Testis (tissue), 3 donors: ENCODE measurements around the gene SPIRE1. TPM values are rescaled to one million over a fixed set of nuclear protein-coding genes. Genes with fewer than 3 reads are reported as not detected.
"Not testable (repeated sequence)": the region's sequence is repeated elsewhere in the genome, so short reads cannot be mapped to it uniquely, and the experiment has no call there.

Source experiments
- DNase-seq: peaks from one replicate; pipeline ENCODE4 v3.0.0-alpha.2; 2019
- H3K27ac ChIP-seq, 2 donors: fragments of 200-600 bp; sonication (generic); one replicate each; pipeline ENCODE4 v1.5.1; 2019
- H3K27me3 ChIP-seq: fragments of 200-600 bp; sonication (generic); one replicate; pipeline ENCODE4 v1.5.1; 2019
- H3K36me3 ChIP-seq: fragments of 200-600 bp; sonication (generic); one replicate; pipeline ENCODE4 v1.5.1; 2017; ENCODE audit warnings: low read depth; ENCODE audit errors: missing control alignments
- H3K4me1 ChIP-seq: fragments of 200-600 bp; sonication (generic); one replicate; pipeline ENCODE4 v1.5.1; 2019
- H3K4me3 ChIP-seq, 2 donors: fragments of 200-600 bp; sonication (generic); one replicate each; pipeline ENCODE4 v1.5.1; 2017 to 2019
- H3K9me3 ChIP-seq: fragments of 200-600 bp; sonication (generic); one replicate; pipeline ENCODE4 v1.5.1; 2017
- POLR2A ChIP-seq: fragments of 450-650 bp; IDR thresholded peaks from one replicate; pipeline ENCODE4 v1.6.1; 2017; ENCODE audit warnings: antibody characterized with exemption, mild to moderate bottlenecking, moderate library complexity
- WGBS, 2 donors: methylation state at CpG; one replicate each; pipeline ENCODE4 v1.1.5; 2018; 5-methylcytosine and 5-hydroxymethylcytosine counted together
- intact Hi-C: fragments of 100-400 bp; cut with DNase I; formaldehyde crosslinking; loops from one replicate; pipeline ENCODE4 v1.15.1; 2023; ENCODE audit warnings: low total_unique reads
- polyA plus RNA-seq: library from polyadenylated mRNA; stranded (reverse); fragments of 350-450 nt; fragmentation: Illumina TruSeq; extraction: RNeasy Lipid Tissue Mini Kit (QIAGEN cat#74804); gene quantifications from one replicate; pipeline ENCODE4 v1.2.3, GENCODE V29; 2014; ENCODE audit warnings: low read depth, low replicate concordance; ENCODE audit not compliant: insufficient read depth
- total RNA-seq, 2 donors: library from RNA; depleted of rRNA; stranded (reverse); fragments of >200 nt; gene quantifications; one replicate each; pipeline ENCODE4 v1.2.3, GENCODE V29; 2016
- TF ChIP-seq, protein P1 (sequence below), 3 experiments: fragments of 450-650 bp in 2 of 3; fragments of 200-600 bp in 1 of 3; sonication (generic) in 1 of 3; IDR thresholded peaks; one replicate each; pipeline ENCODE4 v1.5.1; 2016 to 2019; ENCODE audit warnings: antibody characterized with exemption in 3 of 3, mild to moderate bottlenecking in 2 of 3, moderate library complexity in 1 of 3

SPIRE1 gene
- total and polyA plus RNA-seq, 3 donors from 2014 or later = 46.8 to 83.5 (median 67.6) TPM

DNA sequence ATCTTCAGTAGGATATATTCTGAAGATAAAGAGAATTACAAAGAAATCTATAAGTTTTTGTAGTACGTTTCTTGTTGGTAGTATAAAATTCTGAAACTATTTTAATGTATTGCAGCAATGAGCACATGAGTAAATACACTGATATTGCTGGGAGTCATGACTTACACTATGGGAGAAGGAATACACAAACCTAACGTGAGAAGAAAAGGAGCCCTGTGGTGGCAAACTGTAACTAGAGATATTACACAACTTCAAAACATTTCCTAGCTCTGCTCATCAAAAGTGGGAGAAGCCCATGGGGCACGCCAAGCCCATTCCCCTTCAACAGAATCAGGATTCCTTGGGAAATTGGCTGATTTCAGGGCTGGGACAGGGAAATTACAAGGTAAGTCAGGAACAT lies 20.5 kb downstream of the SPIRE1 start:
- no peaks in the 10 kb centered on the region for H3K9me3 ChIP-seq
- 87 to 95% methylated on average over 3 of the region's 3 CpGs for WGBS, 2 donors
- DNase-seq = no peak
- H3K27me3 ChIP-seq = no peaks in the 10 kb centered on the region
- intact Hi-C loops = no loop called here
- H3K4me3 ChIP-seq = no peak overlapping the region
- no peaks in the 10 kb centered on the region for H3K4me1 ChIP-seq
- TF ChIP-seq, protein P1, sequence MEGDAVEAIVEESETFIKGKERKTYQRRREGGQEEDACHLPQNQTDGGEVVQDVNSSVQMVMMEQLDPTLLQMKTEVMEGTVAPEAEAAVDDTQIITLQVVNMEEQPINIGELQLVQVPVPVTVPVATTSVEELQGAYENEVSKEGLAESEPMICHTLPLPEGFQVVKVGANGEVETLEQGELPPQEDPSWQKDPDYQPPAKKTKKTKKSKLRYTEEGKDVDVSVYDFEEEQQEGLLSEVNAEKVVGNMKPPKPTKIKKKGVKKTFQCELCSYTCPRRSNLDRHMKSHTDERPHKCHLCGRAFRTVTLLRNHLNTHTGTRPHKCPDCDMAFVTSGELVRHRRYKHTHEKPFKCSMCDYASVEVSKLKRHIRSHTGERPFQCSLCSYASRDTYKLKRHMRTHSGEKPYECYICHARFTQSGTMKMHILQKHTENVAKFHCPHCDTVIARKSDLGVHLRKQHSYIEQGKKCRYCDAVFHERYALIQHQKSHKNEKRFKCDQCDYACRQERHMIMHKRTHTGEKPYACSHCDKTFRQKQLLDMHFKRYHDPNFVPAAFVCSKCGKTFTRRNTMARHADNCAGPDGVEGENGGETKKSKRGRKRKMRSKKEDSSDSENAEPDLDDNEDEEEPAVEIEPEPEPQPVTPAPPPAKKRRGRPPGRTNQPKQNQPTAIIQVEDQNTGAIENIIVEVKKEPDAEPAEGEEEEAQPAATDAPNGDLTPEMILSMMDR (IDR thresholded peaks at IDR 0.05) = no peak
- TF ChIP-seq POLR2A = no peak
- no peak overlapping the region for H3K27ac ChIP-seq
- H3K36me3 ChIP-seq = no peaks in the 10 kb centered on the region

DNA sequence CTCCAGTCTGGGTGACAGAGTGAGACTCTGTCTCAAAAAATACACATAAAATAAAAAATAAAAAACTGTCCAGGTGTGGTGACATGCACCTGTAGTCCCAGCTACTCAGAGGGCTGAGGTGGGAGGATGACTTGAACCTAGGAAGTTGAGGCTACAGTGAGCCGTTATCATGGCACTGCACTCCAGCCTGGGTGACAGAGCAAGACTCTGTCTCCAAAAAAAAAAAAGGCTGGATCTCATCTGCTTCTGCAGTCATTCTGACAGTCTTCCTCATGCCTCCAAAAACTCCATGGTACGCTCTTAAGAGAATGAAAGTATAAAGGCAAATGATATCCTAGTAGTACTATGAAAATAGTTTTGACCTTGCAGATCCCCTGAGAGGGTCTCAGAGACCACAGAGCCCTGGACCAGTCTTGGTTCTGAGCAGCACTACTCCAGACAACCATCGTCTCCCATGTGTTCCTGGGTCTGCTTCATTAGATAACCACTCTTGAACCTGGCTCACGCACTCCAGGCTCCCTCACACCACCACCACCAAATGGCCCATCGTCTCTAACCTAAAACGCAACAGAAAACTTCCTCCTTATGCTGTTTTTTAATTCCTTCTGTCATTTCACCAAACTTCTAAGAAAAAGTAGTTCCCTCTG lies 26.0 kb downstream of the SPIRE1 start:
- no peak for DNase-seq
- no peak overlapping the region for H3K4me3 ChIP-seq
- TF ChIP-seq, protein P1 (IDR thresholded peaks at IDR 0.05) = no peak
- TF ChIP-seq POLR2A = no peak
- H3K36me3 ChIP-seq = no peaks in the 10 kb centered on the region
- 72 to 78% methylated on average over 6 of the region's 6 CpGs for WGBS, 2 donors
- no peaks in the 10 kb centered on the region for H3K4me1 ChIP-seq
- H3K9me3 ChIP-seq = no peaks in the 10 kb centered on the region
- intact Hi-C loops = no loop called here
- no peak overlapping the region for H3K27ac ChIP-seq
- no peaks in the 10 kb centered on the region for H3K27me3 ChIP-seq

DNA sequence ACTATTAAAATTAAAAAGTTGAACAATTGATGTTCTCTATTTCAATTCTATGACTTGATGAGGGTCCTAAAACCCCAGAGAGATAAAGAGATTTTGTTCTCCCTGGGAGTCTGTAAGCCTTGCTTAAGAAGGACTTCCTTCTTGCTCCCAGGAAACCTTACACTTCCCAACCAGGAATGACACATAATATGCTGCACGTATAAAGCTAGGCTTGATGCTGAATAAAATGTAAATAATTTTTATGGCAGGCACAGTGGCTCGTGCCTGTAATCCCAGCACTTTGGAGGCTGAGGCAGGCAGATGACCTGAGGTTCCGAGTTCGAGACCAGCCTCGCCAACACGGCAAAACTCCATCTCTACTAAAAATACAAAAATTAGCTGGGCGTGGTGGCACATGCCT lies 27.8 kb downstream of the SPIRE1 start:
- Histone ChIP-seq H3K27me3 (no peaks in the 10 kb centered on the region), H3K36me3 (no peaks in the 10 kb centered on the region), H3K4me3 (no peak overlapping the region), H3K4me1 (no peaks in the 10 kb centered on the region), H3K27ac (no peak overlapping the region), H3K9me3 (no peaks in the 10 kb centered on the region)
- intact Hi-C loops = no loop called here
- no peak for TF ChIP-seq POLR2A
- TF ChIP-seq, protein P1 (IDR thresholded peaks at IDR 0.05) = no peak
- 96 to 98% methylated on average over 7 of the region's 7 CpGs for WGBS, 2 donors
- DNase-seq = no peak

DNA sequence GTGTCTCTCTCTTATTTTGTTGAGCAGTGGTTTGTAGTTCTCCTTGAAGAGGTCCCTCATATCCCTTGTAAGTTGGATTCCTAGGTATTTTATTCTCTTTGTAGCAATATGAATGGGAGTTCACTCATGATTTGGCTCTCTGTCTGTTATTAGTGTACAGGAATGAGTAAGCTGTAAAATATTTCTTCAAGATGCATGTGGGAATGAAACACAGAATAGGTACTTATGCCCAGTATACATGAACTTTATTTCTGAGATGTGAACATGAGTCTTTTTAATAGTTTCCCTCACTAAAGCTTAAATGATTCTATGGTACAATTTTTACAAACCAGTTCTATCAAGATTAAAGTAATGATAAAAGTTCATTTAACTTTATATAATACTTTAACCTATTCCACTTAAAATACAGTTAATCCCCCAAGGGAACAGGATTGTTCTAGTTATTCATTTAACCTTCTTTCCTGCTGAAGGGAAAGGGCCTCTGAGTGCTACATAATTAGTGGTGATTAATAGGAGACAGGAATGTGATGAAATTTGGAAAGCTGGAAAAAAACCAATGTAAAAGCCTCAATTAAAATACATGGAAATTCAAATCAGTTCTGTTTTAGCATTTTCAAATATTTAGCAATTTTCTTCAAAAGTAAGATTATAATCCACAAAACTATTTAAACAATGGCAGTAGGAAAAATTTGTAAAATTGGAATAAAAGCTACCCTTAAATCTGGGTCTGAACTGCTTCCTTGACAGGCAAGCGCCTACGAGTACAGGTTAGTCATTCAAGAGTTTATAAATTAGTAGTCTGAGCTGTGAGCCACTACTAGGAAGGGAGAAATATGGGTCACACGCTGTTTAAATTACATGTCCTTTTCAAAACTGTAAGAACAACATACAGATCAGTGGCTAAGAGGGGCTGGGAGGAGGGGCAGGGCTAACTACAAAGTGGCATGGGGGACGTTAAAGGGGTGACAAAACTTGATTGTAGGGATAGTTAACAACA lies 28.9 kb downstream of the SPIRE1 start:
- WGBS, 2 donors = 83 to 87% methylated on average over 4 of the region's 4 CpGs
- no peaks in the 10 kb centered on the region for H3K27me3 ChIP-seq
- TF ChIP-seq, protein P1 (IDR thresholded peaks at IDR 0.05) = no peak
- no peak for TF ChIP-seq POLR2A
- intact Hi-C loops = no loop called here
- no peaks in the 10 kb centered on the region for H3K4me1 ChIP-seq
- no peak for DNase-seq
- no peaks in the 10 kb centered on the region for H3K9me3 ChIP-seq
- no peak overlapping the region for H3K4me3 ChIP-seq
- H3K27ac ChIP-seq = no peak overlapping the region
- H3K36me3 ChIP-seq = no peaks in the 10 kb centered on the region

DNA sequence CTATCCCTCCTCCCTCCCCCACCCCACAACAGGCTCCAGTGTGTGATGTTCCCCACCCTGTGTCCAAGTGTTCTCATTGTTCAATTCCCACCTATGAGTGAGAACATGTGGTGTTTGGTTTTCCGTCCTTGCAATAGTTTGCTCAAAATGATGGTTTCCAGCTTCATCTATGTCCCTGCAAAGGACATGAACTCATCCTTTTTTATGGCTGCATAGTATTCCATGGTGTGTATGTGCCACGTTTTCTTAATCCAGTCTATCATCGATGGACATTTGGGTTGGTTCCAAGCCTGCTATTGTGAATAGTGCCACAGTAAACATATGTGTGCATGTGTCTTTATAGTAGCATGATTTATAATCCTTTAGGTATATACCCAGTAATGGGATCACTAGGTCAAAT lies 30.7 kb downstream of the SPIRE1 start:
- H3K27ac ChIP-seq, H3K36me3 ChIP-seq, intact Hi-C loops, H3K4me1 ChIP-seq, DNase-seq, H3K27me3 ChIP-seq, H3K9me3 ChIP-seq, H3K4me3 ChIP-seq: not testable (repeated sequence)
- 94 to 97% methylated on average over 3 of the region's 3 CpGs for WGBS, 2 donors
